Gastroesophageal sphincter (tissue), 4 donors: ENCODE measurements around the gene MXRA7. TPM values are rescaled to one million over a fixed set of nuclear protein-coding genes. Genes with fewer than 3 reads are reported as not detected.
"Not testable (repeated sequence)": the region's sequence is repeated elsewhere in the genome, so short reads cannot be mapped to it uniquely, and the experiment has no call there.

ENCODE experiments used
- ATAC-seq: fragments of 150-250 bp; one replicate; pipeline ENCODE4 v1.9.1; 2016; ENCODE audit warnings: mild to moderate bottlenecking, moderate library complexity
- H3K27ac ChIP-seq, 4 donors: fragments of 200-600 bp; sonication (generic) in 3 of 4; 1 replicate in 3 of 4; 2 replicates in 1 of 4; pipeline ENCODE4 v1.5.1; 2016 to 2019
- H3K27me3 ChIP-seq: fragments of 200-600 bp; sonication (generic); one replicate; pipeline ENCODE4 v1.5.1; 2019
- H3K36me3 ChIP-seq, 2 donors: fragments of 200-600 bp; sonication (generic); one replicate each; pipeline ENCODE4 v1.5.1; 2019; ENCODE audit warnings: control low read depth in 1 of 2
- H3K4me1 ChIP-seq, 3 donors: fragments of 200-600 bp; sonication (generic); 1 replicate in 2 of 3; 2 replicates in 1 of 3; pipeline ENCODE4 v1.5.1; 2016 to 2019; ENCODE audit warnings: control low read depth in 2 of 3
- H3K4me3 ChIP-seq, 2 donors: fragments of 200-600 bp; sonication (generic); one replicate each; pipeline ENCODE4 v1.5.1; 2019; ENCODE audit warnings: mild to moderate bottlenecking in 1 of 2, moderate library complexity in 1 of 2
- H3K9me3 ChIP-seq, 3 donors: fragments of 200-600 bp; sonication (generic); one replicate each; pipeline ENCODE4 v1.5.1; 2017 to 2019; ENCODE audit warnings: control low read depth in 2 of 3
- EP300 ChIP-seq: sonication (generic); formaldehyde crosslinking; IDR thresholded peaks from one replicate; pipeline ENCODE4 v1.6.1; 2017; ENCODE audit warnings: antibody characterized with exemption, mild to moderate bottlenecking
- POLR2A ChIP-seq, 2 donors: fragments of 450-650 bp; IDR thresholded peaks; one replicate each; pipeline ENCODE4 v1.6.1; 2017; ENCODE audit warnings: antibody characterized with exemption in 2 of 2, mild to moderate bottlenecking in 2 of 2, moderate library complexity in 1 of 2
- POLR2AphosphoS5 ChIP-seq: sonication (generic); formaldehyde crosslinking; IDR thresholded peaks from one replicate; pipeline ENCODE4 v1.6.1; 2017; ENCODE audit warnings: antibody characterized with exemption
- WGBS, 2 donors: methylation state at CpG; one replicate each; pipeline ENCODE4 v1.1.5; 2018; ENCODE audit warnings: low coverage in 1 of 2; 5-methylcytosine and 5-hydroxymethylcytosine counted together
- total RNA-seq, 4 donors: library from RNA; depleted of rRNA; stranded (reverse); fragments of >200 nt; gene quantifications; one replicate each; pipeline ENCODE4 v1.1.0, GENCODE V29; 2016
- TF ChIP-seq, protein P1 (sequence below), 4 experiments: fragments of 200-600 bp in 2 of 4; fragments of 450-650 bp in 2 of 4; sonication (generic) in 1 of 4; IDR thresholded peaks; one replicate each; pipeline ENCODE4 v1.5.1; 2017 to 2019; ENCODE audit warnings: antibody characterized with exemption in 4 of 4, mild to moderate bottlenecking in 2 of 4, moderate library complexity in 2 of 4

Gene MXRA7
- total RNA-seq, 4 donors from 2014 or later: 333 to 451 (median 412) TPM

GRCh38 chr17:76641501-76641900, 69.3 kb downstream of the MXRA7 start:
- WGBS, 2 donors: 44% methylated on average over 1 to 3 of the region's 3 CpGs
- Histone ChIP-seq H3K4me3 (no peak overlapping the region), H3K9me3 (peaks cover 0 to 6% (median 0%) of the 10 kb centered on the region in 3 donors)

GRCh38 chr17:76640550-76641380, 70.0 kb downstream of the MXRA7 start:
- Histone ChIP-seq H3K4me1 (no peaks in the 10 kb centered on the region), H3K9me3 (no peaks in the 10 kb centered on the region), H3K36me3 (no peaks in the 10 kb centered on the region), H3K4me3 (no peak overlapping the region), H3K27ac (no peak overlapping the region), H3K27me3 (peaks cover 26% of the 10 kb centered on the region)
- 62 to 72% methylated on average over 5 to 6 of the region's 6 CpGs for WGBS, 2 donors
- TF ChIP-seq POLR2A (IDR thresholded peaks at IDR 0.05) (no peak), POLR2AphosphoS5 (no peak), EP300 (no peak)
- TF ChIP-seq, protein P1, sequence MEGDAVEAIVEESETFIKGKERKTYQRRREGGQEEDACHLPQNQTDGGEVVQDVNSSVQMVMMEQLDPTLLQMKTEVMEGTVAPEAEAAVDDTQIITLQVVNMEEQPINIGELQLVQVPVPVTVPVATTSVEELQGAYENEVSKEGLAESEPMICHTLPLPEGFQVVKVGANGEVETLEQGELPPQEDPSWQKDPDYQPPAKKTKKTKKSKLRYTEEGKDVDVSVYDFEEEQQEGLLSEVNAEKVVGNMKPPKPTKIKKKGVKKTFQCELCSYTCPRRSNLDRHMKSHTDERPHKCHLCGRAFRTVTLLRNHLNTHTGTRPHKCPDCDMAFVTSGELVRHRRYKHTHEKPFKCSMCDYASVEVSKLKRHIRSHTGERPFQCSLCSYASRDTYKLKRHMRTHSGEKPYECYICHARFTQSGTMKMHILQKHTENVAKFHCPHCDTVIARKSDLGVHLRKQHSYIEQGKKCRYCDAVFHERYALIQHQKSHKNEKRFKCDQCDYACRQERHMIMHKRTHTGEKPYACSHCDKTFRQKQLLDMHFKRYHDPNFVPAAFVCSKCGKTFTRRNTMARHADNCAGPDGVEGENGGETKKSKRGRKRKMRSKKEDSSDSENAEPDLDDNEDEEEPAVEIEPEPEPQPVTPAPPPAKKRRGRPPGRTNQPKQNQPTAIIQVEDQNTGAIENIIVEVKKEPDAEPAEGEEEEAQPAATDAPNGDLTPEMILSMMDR (IDR thresholded peaks at IDR 0.05): no peak
- ATAC-seq: no peak

More at GRCh38 chr17:76641501-76641900, 69.3 kb downstream of the MXRA7 start:
- TF ChIP-seq EP300 (no peak), POLR2AphosphoS5 (no peak), POLR2A (IDR thresholded peaks at IDR 0.05) (no peak)
- TF ChIP-seq, protein P1 (IDR thresholded peaks at IDR 0.05): no peak
- Histone ChIP-seq H3K36me3 (no peaks in the 10 kb centered on the region), H3K27me3 (peaks cover 26% of the 10 kb centered on the region), H3K27ac (no peak overlapping the region), H3K4me1 (no peaks in the 10 kb centered on the region)
- ATAC-seq: no peak

GRCh38 chr17:76638263-76638662, 72.5 kb downstream of the MXRA7 start:
- Histone ChIP-seq H3K27ac (no peak overlapping the region), H3K4me3 (no peak overlapping the region), H3K9me3 (no peaks in the 10 kb centered on the region), H3K36me3 (no peaks in the 10 kb centered on the region), H3K4me1 (no peaks in the 10 kb centered on the region), H3K27me3 (peaks cover 17% of the 10 kb centered on the region)
- no peak for ATAC-seq
- TF ChIP-seq POLR2AphosphoS5 (no peak), POLR2A (IDR thresholded peaks at IDR 0.05) (no peak), EP300 (no peak)
- TF ChIP-seq, protein P1 (IDR thresholded peaks at IDR 0.05): no peak
- WGBS, 2 donors: 88 to 91% methylated on average over 9 to 10 of the region's 10 CpGs

DNA sequence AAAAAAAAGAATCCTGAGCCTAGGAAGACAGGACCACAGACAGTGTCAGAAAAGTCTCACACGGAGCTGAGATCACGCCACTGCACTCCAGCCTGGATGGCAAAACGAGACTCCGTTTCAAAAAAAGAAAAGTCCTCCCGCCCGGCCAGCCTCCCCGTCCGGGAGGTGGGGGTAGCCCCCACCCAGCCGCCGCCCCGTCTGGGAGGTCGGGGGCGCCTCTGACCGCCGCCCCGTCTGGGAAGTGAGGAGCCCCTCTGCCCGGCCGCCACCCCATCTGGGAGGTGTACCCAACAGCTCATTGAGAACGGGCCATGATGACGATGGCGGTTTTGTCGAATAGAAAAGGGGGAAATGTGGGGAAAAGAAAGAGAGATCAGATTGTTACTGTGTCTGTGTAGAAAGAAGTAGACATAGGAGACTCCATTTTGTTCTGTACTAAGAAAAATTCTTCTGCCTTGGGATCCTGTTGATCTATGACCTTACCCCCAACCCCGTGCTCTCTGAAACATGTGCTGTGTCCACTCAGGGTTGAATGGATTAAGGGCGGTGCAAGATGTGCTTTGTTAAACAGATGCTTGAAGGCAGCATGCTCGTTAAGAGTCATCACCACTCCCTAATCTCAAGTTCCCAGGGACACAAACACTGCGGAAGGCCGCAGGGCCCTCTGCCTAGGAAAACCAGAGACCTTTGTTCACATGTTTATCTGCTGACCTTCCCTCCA, 74.1 kb downstream of the MXRA7 start:
- not testable (repeated sequence) for H3K27me3 ChIP-seq, H3K36me3 ChIP-seq, ATAC-seq, H3K4me1 ChIP-seq, H3K9me3 ChIP-seq, H3K27ac ChIP-seq, H3K4me3 ChIP-seq
- 82% methylated on average over 8 of the region's 27 CpGs; no CpG with 5 or more reads in 1 of the 2 donors for WGBS, 2 donors

- TF ChIP-seq POLR2AphosphoS5 (no peak), EP300 (no peak), POLR2A (IDR thresholded peaks at IDR 0.05) (no peak)
- TF ChIP-seq, protein P1 (IDR thresholded peaks at IDR 0.05): no peak
- no peaks in the 10 kb centered on the region for H3K36me3 ChIP-seq
- WGBS, 2 donors: 50 to 51% methylated on average over 6 to 8 of the region's 8 CpGs
- no peak overlapping the region for H3K4me3 ChIP-seq
- no peak for ATAC-seq
- H3K9me3 ChIP-seq: no peaks in the 10 kb centered on the region
- no peak overlapping the region for H3K27ac ChIP-seq
- no peaks in the 10 kb centered on the region for H3K4me1 ChIP-seq
- H3K27me3 ChIP-seq: peaks cover 10% of the 10 kb centered on the region
These were observed 75.0 kb downstream of the MXRA7 start for GRCh38 chr17:76635659-76636360.
